Kidney (tissue), 14 donors: ENCODE results near the gene LDB3. TPM values are rescaled to one million over a fixed set of nuclear protein-coding genes. Genes with fewer than 3 reads are reported as not detected.

Source experiments
- DNase-seq, 5 donors: peaks; one replicate each; pipeline ENCODE4 v3.0.0-alpha.2; 2013 to 2020
- FAIRE-seq: peaks from 2 replicates; lab custom pipeline; 2012; peaks lifted over from hg19 to GRCh38; lab: Jason Lieb, UNC
- H3K27ac ChIP-seq, 2 donors: one replicate each; pipeline ENCODE4 v1.7.0; 2013; ENCODE audit warnings: low read depth in 2 of 2, low read length in 2 of 2, inconsistent platforms in 1 of 2
- H3K27me3 ChIP-seq: one replicate; pipeline ENCODE4 v1.7.1; 2013; ENCODE audit warnings: low read length, inconsistent platforms; ENCODE audit not compliant: control insufficient read depth, insufficient read depth
- H3K36me3 ChIP-seq, 3 donors: one replicate each; pipeline versions ENCODE4 v1.7.0 to v1.7.1; 2013; ENCODE audit warnings: low read length in 3 of 3, control low read depth in 1 of 3, inconsistent platforms in 1 of 3; ENCODE audit not compliant: insufficient read depth in 3 of 3, control insufficient read depth in 2 of 3
- H3K4me1 ChIP-seq, 3 donors: one replicate each; pipeline versions ENCODE4 v1.7.0 to v1.7.1; 2013; ENCODE audit warnings: low read length in 3 of 3, inconsistent platforms in 1 of 3, low read depth in 1 of 3; ENCODE audit not compliant: control insufficient read depth in 2 of 3, insufficient read depth in 2 of 3
- H3K4me3 ChIP-seq, 3 donors: one replicate each; pipeline versions ENCODE4 v1.7.0 to v1.8.1; 2013; ENCODE audit warnings: low read length in 3 of 3, control low read depth in 1 of 3, inconsistent platforms in 1 of 3
- H3K9ac ChIP-seq, 3 donors: one replicate each; pipeline versions ENCODE4 v1.7.0 to v1.7.1; 2013; ENCODE audit warnings: low read length in 3 of 3, control low read depth in 1 of 3, inconsistent platforms in 1 of 3
- H3K9me3 ChIP-seq, 3 donors: one replicate each; pipeline versions ENCODE4 v1.7.0 to v1.7.1; 2013; ENCODE audit warnings: low read length in 3 of 3, control low read depth in 1 of 3, inconsistent platforms in 1 of 3; ENCODE audit not compliant: control insufficient read depth in 2 of 3, insufficient read depth in 1 of 3
- CTCF ChIP-seq: IDR thresholded peaks from 3 replicates; pipeline ENCODE4 v1.5.1; 2012; ENCODE audit warnings: mild to moderate bottlenecking, moderate library complexity, borderline replicate concordance; ENCODE audit not compliant: insufficient read depth; ENCODE audit errors: extremely low read depth
- intact Hi-C: fragments of 100-400 bp; cut with DNase I; formaldehyde crosslinking; loops from one replicate; pipeline ENCODE4 v1.11.1; 2022
- polyA plus RNA-seq: library from polyadenylated mRNA; stranded (reverse); fragments of 350-450 nt; fragmentation: Illumina TruSeq; extraction: RNeasy Lipid Tissue Mini Kit (QIAGEN cat#74804); gene quantifications from one replicate; pipeline ENCODE4 v1.2.3, GENCODE V29; 2014; ENCODE audit warnings: low read depth, low replicate concordance; ENCODE audit not compliant: insufficient read depth
- total RNA-seq: library from RNA; stranded (reverse); fragmentation: NEBNext Ultra II Directional; extraction: Animal tissue kit (Norgen Biotek cat#: 25700); gene quantifications from one replicate; pipeline ENCODE4 v1.2.1, GENCODE V29; 2021
- donor health status: control.
- donor health status: control.
- donor health status: control.
- donor health status: control.
- donor health status: control.
- donor health status: DM: yes; HTN: yes; CAD: no.
- donor health status: Normal renal cell carcinoma (clear cell type).

LDB3 gene
- total and polyA plus RNA-seq, 2 donors from 2014 or later = 3.3 to 7.7 TPM

- peak overlapping the region in 2 of 3 donors; percentile 12 to 59 for H3K4me3 ChIP-seq
- no peak for FAIRE-seq
- H3K27me3 ChIP-seq = no peaks in the 10 kb centered on the region
- H3K9ac ChIP-seq = no peak overlapping the region
- no peaks in the 10 kb centered on the region for H3K9me3 ChIP-seq
- intact Hi-C loops = no loop called here
- no peak for DNase-seq
- no peaks in the 10 kb centered on the region for H3K36me3 ChIP-seq
- TF ChIP-seq CTCF = no peak
- H3K4me1 ChIP-seq = peaks cover 0 to 13% (median 4%) of the 10 kb centered on the region in 3 donors
- no peak overlapping the region for H3K27ac ChIP-seq
Measured at GRCh38 chr10:86759073-86759672, 90.9 kb downstream of the LDB3 start.

- no peak for FAIRE-seq
- intact Hi-C loops = no loop called here
Measured at GRCh38 chr10:86763404-86763803, 95.1 kb downstream of the LDB3 start.

GRCh38 chr10:86765548-86765947 is 97.2 kb downstream of the LDB3 start:
- no peaks in the 10 kb centered on the region for H3K9me3 ChIP-seq
- intact Hi-C loops = no loop called here
- no peak for FAIRE-seq

More at GRCh38 chr10:86763404-86763803, 95.1 kb downstream of the LDB3 start:
- Histone ChIP-seq H3K36me3 (no peaks in the 10 kb centered on the region), H3K9me3 (no peaks in the 10 kb centered on the region), H3K27ac (no peak overlapping the region), H3K4me1 (peaks cover 0 to 13% (median 4%) of the 10 kb centered on the region in 3 donors), H3K9ac (no peak overlapping the region), H3K4me3 (no peak overlapping the region), H3K27me3 (no peaks in the 10 kb centered on the region)
- no peak for DNase-seq
- no peak for TF ChIP-seq CTCF

More at GRCh38 chr10:86765548-86765947, 97.2 kb downstream of the LDB3 start:
- no peak overlapping the region for H3K4me3 ChIP-seq
- H3K27ac ChIP-seq = no peak overlapping the region
- no peaks in the 10 kb centered on the region for H3K27me3 ChIP-seq
- DNase-seq = no peak
- H3K9ac ChIP-seq = no peak overlapping the region
- H3K4me1 ChIP-seq = peaks cover 0 to 20% (median 7%) of the 10 kb centered on the region in 3 donors
- no peak for TF ChIP-seq CTCF
- H3K36me3 ChIP-seq = no peaks in the 10 kb centered on the region
